Tibial nerve (tissue), 4 donors: ENCODE results near the gene ATAD3B. TPM values are rescaled to one million over a fixed set of nuclear protein-coding genes. Genes with fewer than 3 reads are reported as not detected.
"Not testable (repeated sequence)": the region's sequence is repeated elsewhere in the genome, so short reads cannot be mapped to it uniquely, and the experiment has no call there.

ENCODE experiments used
- DNase-seq, 2 donors: peaks; one replicate each; pipeline ENCODE4 v3.0.0-alpha.2; 2019; ENCODE audit warnings: low spot score in 2 of 2
- H3K27ac ChIP-seq, 4 donors: fragments of 200-600 bp; sonication (generic) in 3 of 4; one replicate each; pipeline ENCODE4 v1.5.1; 2017 to 2019; ENCODE audit warnings: mild to moderate bottlenecking in 1 of 4
- H3K27me3 ChIP-seq, 2 donors: fragments of 200-600 bp; sonication (generic) in 1 of 2; one replicate each; pipeline versions ENCODE4 v1.5.1 to v1.6.0; 2017 to 2019
- H3K36me3 ChIP-seq, 3 donors: fragments of 200-600 bp; sonication (generic); one replicate each; pipeline ENCODE4 v1.5.1; 2018 to 2019
- H3K4me1 ChIP-seq, 4 donors: fragments of 200-600 bp; sonication (generic) in 3 of 4; one replicate each; pipeline ENCODE4 v1.5.1; 2017 to 2019
- H3K4me3 ChIP-seq, 4 donors: fragments of 200-600 bp; sonication (generic) in 3 of 4; one replicate each; pipeline ENCODE4 v1.5.1; 2017 to 2019; ENCODE audit warnings: mild to moderate bottlenecking in 1 of 4, moderate library complexity in 1 of 4
- H3K9me3 ChIP-seq, 4 donors: fragments of 200-600 bp; sonication (generic) in 3 of 4; one replicate each; pipeline ENCODE4 v1.5.1; 2017 to 2019
- CTCF ChIP-seq, 5 experiments: fragments of 200-600 bp in 3 of 5; fragments of 450-650 bp in 2 of 5; sonication (generic) in 3 of 5; IDR thresholded peaks; one replicate each; pipeline ENCODE4 v1.5.1; 2016 to 2019; ENCODE audit warnings: antibody characterized with exemption in 5 of 5, mild to moderate bottlenecking in 3 of 5, moderate library complexity in 2 of 5
- EP300 ChIP-seq, 2 donors: sonication (generic); formaldehyde crosslinking; IDR thresholded peaks; one replicate each; pipeline ENCODE4 v1.6.1; 2017; ENCODE audit warnings: antibody characterized with exemption in 2 of 2, mild to moderate bottlenecking in 1 of 2
- POLR2A ChIP-seq, 2 donors: fragments of 450-650 bp; IDR thresholded peaks; one replicate each; pipeline ENCODE4 v1.6.1; 2017; ENCODE audit warnings: antibody characterized with exemption in 2 of 2, mild to moderate bottlenecking in 2 of 2, moderate library complexity in 2 of 2
- WGBS, 2 donors: methylation state at CpG; one replicate each; pipeline ENCODE4 v1.1.5; 2018; 5-methylcytosine and 5-hydroxymethylcytosine counted together
- total RNA-seq, 4 donors: library from RNA; depleted of rRNA; stranded (reverse); fragments of >200 nt; gene quantifications; one replicate each; pipeline ENCODE4 v1.1.0, GENCODE V29; 2016

ATAD3B gene
- total RNA-seq, 4 donors from 2014 or later = 18.4 to 48.9 (median 22.5) TPM

GRCh38 chr1:1521331-1521730 is 49.8 kb downstream of the ATAD3B start:
- Histone ChIP-seq H3K4me1 (no peaks in the 10 kb centered on the region), H3K36me3 (peaks cover 0 to 82% (median 0%) of the 10 kb centered on the region in 3 donors), H3K27ac (no peak overlapping the region), H3K9me3 (no peaks in the 10 kb centered on the region), H3K4me3 (no peak overlapping the region), H3K27me3 (no peaks in the 10 kb centered on the region)
- no peak for DNase-seq
- TF ChIP-seq EP300 (IDR thresholded peaks at IDR 0.05) (no peak), POLR2A (IDR thresholded peaks at IDR 0.05) (no peak), CTCF (IDR thresholded peaks at IDR 0.05) (no peak)
- WGBS, 2 donors = 94 to 95% methylated on average over 19 of the region's 19 CpGs

- not testable (repeated sequence) for DNase-seq, H3K4me1 ChIP-seq, H3K9me3 ChIP-seq, H3K27me3 ChIP-seq, H3K4me3 ChIP-seq, H3K27ac ChIP-seq
- WGBS, 2 donors = 85 to 90% methylated on average over 13 to 30 of the region's 30 CpGs
- peaks cover 0 to 84% (median 0%) of the 10 kb centered on the region in 3 donors for H3K36me3 ChIP-seq
These were observed 51.0 kb downstream of the ATAD3B start for GRCh38 chr1:1522536-1522935.

GRCh38 chr1:1523226-1523625 is 51.7 kb downstream of the ATAD3B start:
- H3K27me3 ChIP-seq, H3K4me1 ChIP-seq, H3K4me3 ChIP-seq, H3K9me3 ChIP-seq, DNase-seq, H3K27ac ChIP-seq: not testable (repeated sequence)
- 91 to 96% methylated on average over 31 of the region's 31 CpGs for WGBS, 2 donors
- peaks cover 0 to 85% (median 3%) of the 10 kb centered on the region in 3 donors for H3K36me3 ChIP-seq

GRCh38 chr1:1523651-1524050 is 52.1 kb downstream of the ATAD3B start:
- not testable (repeated sequence) for H3K4me3 ChIP-seq, H3K27me3 ChIP-seq, H3K27ac ChIP-seq, DNase-seq, H3K4me1 ChIP-seq, H3K9me3 ChIP-seq
- WGBS, 2 donors = 89 to 92% methylated on average over 13 to 17 of the region's 17 CpGs
- peaks cover 0 to 85% (median 4%) of the 10 kb centered on the region in 3 donors for H3K36me3 ChIP-seq

GRCh38 chr1:1524750-1525383 is 53.3 kb downstream of the ATAD3B start:
- not testable (repeated sequence) for H3K27ac ChIP-seq, H3K4me3 ChIP-seq, H3K9me3 ChIP-seq, H3K27me3 ChIP-seq, DNase-seq, H3K4me1 ChIP-seq
- 92 to 93% methylated on average over 12 to 26 of the region's 30 CpGs for WGBS, 2 donors
- peaks cover 0 to 91% (median 4%) of the 10 kb centered on the region in 3 donors for H3K36me3 ChIP-seq

- WGBS, 2 donors = no CpG with 5 or more reads among the region's 21 CpGs
- not testable (repeated sequence) for H3K27me3 ChIP-seq, H3K27ac ChIP-seq, H3K4me3 ChIP-seq, H3K4me1 ChIP-seq, DNase-seq
- Histone ChIP-seq H3K36me3 (peaks cover 0 to 88% (median 4%) of the 10 kb centered on the region in 3 donors), H3K9me3 (peaks cover 0 to 11% (median 0%) of the 10 kb centered on the region in 4 donors)
These were observed 54.9 kb downstream of the ATAD3B start for GRCh38 chr1:1526476-1526875.

GRCh38 chr1:1527092-1527816 is 55.7 kb downstream of the ATAD3B start:
- H3K36me3 ChIP-seq = peaks cover 0 to 88% (median 4%) of the 10 kb centered on the region in 3 donors
- TF ChIP-seq POLR2A (IDR thresholded peaks at IDR 0.05) (no peak), EP300 (IDR thresholded peaks at IDR 0.05) (no peak), CTCF (IDR thresholded peaks at IDR 0.05) (no peak)
- H3K9me3 ChIP-seq = peaks cover 0 to 19% (median 3%) of the 10 kb centered on the region in 4 donors
- 88 to 91% methylated on average over 27 to 31 of the region's 31 CpGs for WGBS, 2 donors
- H3K4me3 ChIP-seq = no peak overlapping the region
- DNase-seq = no peak
- H3K4me1 ChIP-seq = no peaks in the 10 kb centered on the region
- H3K27me3 ChIP-seq = no peaks in the 10 kb centered on the region
- H3K27ac ChIP-seq = no peak overlapping the region
